HepG2 (cell line): ENCODE results near the gene CARD9. TPM values are rescaled to one million over a fixed set of nuclear protein-coding genes. Genes with fewer than 3 reads are reported as not detected.

Source experiments
- HCFC1 ChIP-seq: fragments of 150-350 bp; IDR thresholded peaks from 2 replicates; pipeline ENCODE4 v1.6.1; 2014; ENCODE audit warnings: low read depth, low read length
- HDAC2 ChIP-seq: sonication (generic); formaldehyde crosslinking; IDR thresholded peaks from 2 replicates; pipeline ENCODE4 v1.4.0; 2020; ENCODE audit warnings: missing genetic modification reagents
- HIC2 ChIP-seq: sonication (generic); formaldehyde crosslinking; IDR thresholded peaks from 2 replicates; pipeline ENCODE4 v1.9.0; 2022; ENCODE audit warnings: low read depth, missing genetic modification reagents
- MLLT10 ChIP-seq: sonication (generic); formaldehyde crosslinking; IDR thresholded peaks from 2 replicates; pipeline ENCODE4 v1.4.0; 2020; ENCODE audit warnings: missing genetic modification reagents
- NR2F6 ChIP-seq, 2 experiments: IDR thresholded peaks; 2 replicates each; pipeline ENCODE4 v1.6.1; 2016; ENCODE audit warnings: antibody characterized with exemption in 1 of 2, mild to moderate bottlenecking in 1 of 2
- SETDB1 ChIP-seq: sonication (generic); formaldehyde crosslinking; IDR thresholded peaks from 2 replicates; pipeline ENCODE4 v1.5.1; 2020; ENCODE audit warnings: missing genetic modification reagents, mild to moderate bottlenecking, borderline replicate concordance
- SYNCRIP ChIP-seq: fragments of 200-400 bp; formaldehyde crosslinking; IDR thresholded peaks from 2 replicates; pipeline ENCODE4 v1.6.1; 2018; ENCODE audit warnings: mild to moderate bottlenecking, low read depth, low read length; ENCODE audit not compliant: insufficient read depth
- TEF ChIP-seq: sonication (generic); formaldehyde crosslinking; IDR thresholded peaks from 2 replicates; pipeline ENCODE4 v1.5.0; 2020; ENCODE audit warnings: missing genetic modification reagents
- YEATS4 ChIP-seq: sonication (generic); formaldehyde crosslinking; IDR thresholded peaks from 2 replicates; pipeline ENCODE4 v1.4.0; 2020; ENCODE audit warnings: missing genetic modification reagents, borderline replicate concordance
- ZBTB25 ChIP-seq: IDR thresholded peaks from 2 replicates; pipeline ENCODE4 v1.6.1; 2018; ENCODE audit warnings: missing genetic modification reagents
- ZBTB46 ChIP-seq: sonication (generic); formaldehyde crosslinking; IDR thresholded peaks from 2 replicates; pipeline ENCODE4 v1.4.0; 2020; ENCODE audit warnings: mild to moderate bottlenecking, missing genetic modification reagents, borderline replicate concordance
- ZNF180 ChIP-seq: sonication (generic); formaldehyde crosslinking; IDR thresholded peaks from 2 replicates; pipeline ENCODE4 v1.4.0; 2020; ENCODE audit warnings: low read depth, missing genetic modification reagents, borderline replicate concordance
- ZNF3 ChIP-seq: IDR thresholded peaks from 2 replicates; pipeline ENCODE4 v1.7.0; 2017; ENCODE audit warnings: inconsistent platforms
- ZNF331 ChIP-seq: sonication (generic); formaldehyde crosslinking; IDR thresholded peaks from 2 replicates; pipeline ENCODE4 v1.4.0; 2020; ENCODE audit warnings: missing genetic modification reagents
- ZNF33B ChIP-seq: sonication (generic); formaldehyde crosslinking; IDR thresholded peaks from 2 replicates; pipeline ENCODE4 v1.5.1; 2020; ENCODE audit warnings: mild to moderate bottlenecking, missing genetic modification reagents
- ZNF574 ChIP-seq: sonication (generic); formaldehyde crosslinking; IDR thresholded peaks from 2 replicates; pipeline ENCODE4 v1.4.0; 2020; ENCODE audit warnings: missing genetic modification reagents
- ZNF576 ChIP-seq: sonication (generic); formaldehyde crosslinking; IDR thresholded peaks from 2 replicates; pipeline ENCODE4 v1.4.0; 2020; ENCODE audit warnings: mild to moderate bottlenecking, missing genetic modification reagents
- ZNF891 ChIP-seq: sonication (generic); formaldehyde crosslinking; IDR thresholded peaks from 2 replicates; pipeline ENCODE4 v1.5.0; 2020; ENCODE audit warnings: mild to moderate bottlenecking, missing genetic modification reagents
- ZSCAN5A ChIP-seq: sonication (generic); formaldehyde crosslinking; IDR thresholded peaks from 2 replicates; pipeline ENCODE4 v1.8.0; 2022; ENCODE audit warnings: mild to moderate bottlenecking, missing genetic modification reagents, borderline replicate concordance
- polyA plus RNA-seq, 8 experiments: library from polyadenylated mRNA; depleted of rRNA in 3 of 8; stranded (reverse) in 7 of 8; unstranded in 1 of 8; fragments of >200 nt; fragmentation: Illumina TruSeq in 4 of 8; extraction: Trizol in 4 of 8; gene quantifications; 2 replicates each; pipeline versions ENCODE4 v1.2.1 to v1.2.3, GENCODE V29; 2011 to 2016; ENCODE audit warnings: low read depth in 4 of 8, missing spikeins in 1 of 8, mixed read lengths in 1 of 8; ENCODE audit not compliant: insufficient read depth in 1 of 8
- total RNA-seq, 5 experiments: library from RNA; depleted of rRNA; stranded (reverse); fragments of >200 nt; fragmentation: Illumina TruSeq; extraction: Trizol; gene quantifications; 2 replicates each; pipeline ENCODE4 v1.2.3, GENCODE V29; 2016; ENCODE audit warnings: low read depth in 1 of 5

CARD9 gene
- total and polyA plus RNA-seq, 2 of the 13 experiments (the other 11 are each of a cell fraction or from before 2014, with no cell fraction given): 3.3 to 7.4 TPM

GRCh38 chr9:136343121-136343883, 30.2 kb downstream of the CARD9 start (continued):
- TF ChIP-seq NR2F6 (IDR thresholded peaks at IDR 0.05) (no peak), NR2F6 (CRISPR knock-in tag; IDR thresholded peaks at IDR 0.05) (peak; percentile 35; the same call in 1 of the 2 replicates), ZNF574 (CRISPR knock-in tag) (no peak), MLLT10 (no peak), TEF (no peak), YEATS4 (CRISPR knock-in tag) (no peak), ZNF33B (no peak), ZBTB25 (CRISPR knock-in tag) (no peak), SYNCRIP (no peak), ZNF331 (CRISPR knock-in tag) (no peak), ZNF3 (no peak), HDAC2 (CRISPR knock-in tag) (0 out of 2 replicates have a peak, but pooled peaks have one; percentile 30), ZNF891 (CRISPR knock-in tag) (no peak), ZSCAN5A (CRISPR knock-in tag) (no peak), HIC2 (CRISPR knock-in tag) (peak; percentile 23; the same call in 1 of the 2 replicates), ZNF576 (CRISPR knock-in tag) (no peak), HCFC1 (no peak), SETDB1 (CRISPR knock-in tag) (no peak), ZBTB46 (no peak), ZNF180 (CRISPR knock-in tag) (no peak)
